KOPT-K1 (cell line): ENCODE measurements around the gene JAG2.

Source experiments
- H3K27ac ChIP-seq: fragments of 200-600 bp; sonication (generic); 2 replicates; pipeline ENCODE4 v1.5.1; 2016; ENCODE audit warnings: antibody characterized with exemption, mild to moderate bottlenecking, low read depth, low read length; ENCODE audit not compliant: poor library complexity, severe bottlenecking
- H3K36me3 ChIP-seq: fragments of 200-600 bp; sonication (generic); 2 replicates; pipeline ENCODE4 v1.5.1; 2017; ENCODE audit warnings: antibody characterized with exemption, mild to moderate bottlenecking, low read length, moderate library complexity; ENCODE audit not compliant: insufficient read depth
- H3K9me3 ChIP-seq: fragments of 200-600 bp; sonication (generic); 2 replicates; pipeline ENCODE4 v1.5.1; 2017; ENCODE audit warnings: antibody characterized with exemption, low read length, mild to moderate bottlenecking; ENCODE audit not compliant: insufficient read depth, poor library complexity, severe bottlenecking

Gene JAG2

GRCh38 chr14:105207460-105207901 is 38.9 kb upstream of the JAG2 start:
- no peaks in the 10 kb centered on the region; the same call in 1 of the 2 replicates for H3K36me3 ChIP-seq
- H3K27ac ChIP-seq = no peak overlapping the region
- H3K9me3 ChIP-seq = no peaks in the 10 kb centered on the region

- Histone ChIP-seq H3K27ac (no peak overlapping the region), H3K36me3 (no peaks in the 10 kb centered on the region; the same call in 1 of the 2 replicates), H3K9me3 (no peaks in the 10 kb centered on the region)
Observed at GRCh38 chr14:105206873-105207272, 38.3 kb upstream of the JAG2 start.

DNA sequence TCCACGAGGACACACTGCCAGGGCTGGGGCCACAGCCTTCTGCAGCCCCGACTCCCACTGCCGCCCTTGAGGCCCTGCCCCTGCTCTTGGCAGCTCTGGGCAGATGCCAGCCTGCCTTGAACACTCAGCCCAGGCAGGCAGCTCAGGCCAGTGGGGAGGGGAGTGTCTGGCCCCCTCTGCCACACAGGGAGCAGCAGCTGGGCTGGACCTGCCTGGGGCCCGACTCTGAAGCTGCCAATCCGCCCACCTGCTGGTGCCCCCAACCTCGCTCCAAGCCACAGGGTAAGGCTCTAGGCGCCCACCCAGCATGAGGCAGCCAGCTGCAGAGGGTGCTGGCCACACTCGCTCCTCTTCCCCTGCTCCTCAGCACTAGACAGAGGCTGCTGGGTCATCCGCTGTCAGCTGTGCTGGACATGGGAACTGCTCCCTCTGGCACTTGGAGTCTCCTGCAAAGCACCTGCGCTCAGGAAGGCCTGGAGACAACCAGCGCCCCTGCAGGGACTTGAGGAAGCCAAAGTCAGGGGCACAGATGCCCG is 37.2 kb upstream of the JAG2 start:
- no peaks in the 10 kb centered on the region; the same call in 1 of the 2 replicates for H3K36me3 ChIP-seq
- no peak overlapping the region for H3K27ac ChIP-seq
- H3K9me3 ChIP-seq = no peaks in the 10 kb centered on the region

GRCh38 chr14:105204931-105205672 is 36.5 kb upstream of the JAG2 start:
- Histone ChIP-seq H3K27ac (no peak overlapping the region), H3K36me3 (no peaks in the 10 kb centered on the region; the same call in 1 of the 2 replicates), H3K9me3 (no peaks in the 10 kb centered on the region)

- Histone ChIP-seq H3K9me3 (no peaks in the 10 kb centered on the region), H3K36me3 (no peaks in the 10 kb centered on the region; the same call in 1 of the 2 replicates), H3K27ac (no peak overlapping the region)
Observed at GRCh38 chr14:105204206-105204930, 35.8 kb upstream of the JAG2 start.

- Histone ChIP-seq H3K27ac (no peak overlapping the region), H3K9me3 (no peaks in the 10 kb centered on the region), H3K36me3 (no peaks in the 10 kb centered on the region)
Observed at GRCh38 chr14:105203701-105204100, 35.1 kb upstream of the JAG2 start.

DNA sequence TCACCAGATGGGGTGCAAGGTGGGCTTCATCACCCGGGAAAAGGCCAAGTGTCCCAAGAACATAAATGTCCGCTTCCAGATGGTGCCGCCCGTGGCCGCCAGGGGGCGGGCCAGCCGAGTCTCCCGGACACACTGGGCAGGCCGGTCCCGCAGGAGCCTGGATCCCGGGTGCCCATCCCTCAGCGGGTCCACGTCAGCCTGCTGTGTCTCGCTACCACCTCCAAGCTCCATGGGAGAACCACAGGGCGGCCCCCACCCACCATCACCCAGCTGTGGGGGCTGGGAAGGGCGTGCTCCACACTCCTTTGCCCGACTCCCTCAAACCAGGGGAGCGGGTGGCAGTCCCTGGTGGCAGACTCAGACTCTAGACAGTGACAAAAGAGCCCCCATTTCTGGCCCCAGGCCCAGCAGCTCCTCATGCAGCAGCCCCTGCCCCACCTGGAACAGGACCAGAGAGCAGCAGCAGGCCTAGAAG is 34.5 kb upstream of the JAG2 start:
- no peaks in the 10 kb centered on the region for H3K9me3 ChIP-seq
- H3K27ac ChIP-seq = no peak overlapping the region
- no peaks in the 10 kb centered on the region for H3K36me3 ChIP-seq

DNA sequence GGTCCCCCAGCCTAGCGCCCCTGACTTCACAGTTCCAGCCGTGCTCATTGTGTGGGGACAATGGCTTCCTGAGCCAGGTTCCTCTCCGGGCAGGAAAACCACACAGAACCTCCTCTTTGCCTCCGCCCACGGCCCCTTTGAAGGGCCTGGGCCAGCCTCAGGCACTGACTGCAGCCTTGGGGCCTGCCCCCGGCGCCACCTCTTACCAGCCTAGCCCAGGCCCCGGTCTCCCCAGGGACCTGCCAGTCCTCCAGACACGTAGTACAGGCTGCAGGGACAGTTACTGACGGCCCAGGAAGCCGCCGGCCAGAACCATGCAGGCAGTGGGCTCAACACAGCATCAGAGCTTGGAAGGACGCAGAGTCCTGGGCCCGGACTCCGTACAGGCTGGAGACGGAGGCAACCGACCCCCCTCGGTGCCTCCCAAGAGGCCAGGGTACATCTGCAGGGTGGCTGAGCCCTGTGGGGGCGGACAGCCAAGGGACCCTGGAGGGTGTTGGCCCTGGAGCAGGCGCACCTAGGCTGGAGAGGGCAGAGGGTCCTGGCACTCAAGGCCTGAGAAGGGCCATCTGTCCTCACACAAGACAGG is 33.4 kb upstream of the JAG2 start:
- H3K27ac ChIP-seq = no peak overlapping the region

DNA sequence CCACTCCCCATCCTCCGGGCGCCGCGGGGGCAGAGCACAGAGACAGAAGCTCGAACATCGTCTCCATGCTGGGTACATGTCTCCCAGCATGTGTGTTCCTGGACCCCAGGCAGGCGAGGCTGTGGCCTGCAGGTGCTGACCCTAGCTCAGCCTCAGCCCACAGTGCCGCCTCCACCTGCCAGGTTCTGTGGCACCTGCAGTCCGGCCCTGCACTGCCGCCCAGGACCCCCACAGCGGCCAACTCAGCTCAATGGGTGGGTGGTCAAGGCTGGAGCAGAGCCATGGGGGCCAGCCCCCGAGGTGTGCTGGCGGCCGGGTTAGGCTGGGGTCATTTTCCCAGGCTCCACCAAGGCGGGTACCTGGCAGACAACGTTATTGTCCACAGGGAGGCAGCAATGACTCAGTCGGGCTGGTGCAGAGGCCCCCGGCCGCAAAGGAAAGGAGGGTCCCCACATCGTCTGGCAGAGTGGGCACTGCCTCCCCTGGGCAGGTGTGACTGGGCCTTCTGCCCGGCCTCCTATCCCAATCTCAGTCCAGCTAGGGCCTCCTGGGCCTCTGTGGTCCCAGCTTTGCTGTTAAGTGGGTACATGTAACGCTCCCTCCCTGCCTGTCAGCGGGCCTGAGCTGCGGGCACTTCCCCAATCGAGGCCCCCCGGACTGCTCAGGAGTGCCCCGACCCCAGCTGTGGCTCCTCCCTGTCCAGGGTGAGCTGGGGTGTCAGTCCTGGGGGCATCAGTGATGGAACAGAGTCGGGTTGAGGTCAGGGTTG is 32.8 kb upstream of the JAG2 start:
- Histone ChIP-seq H3K9me3 (no peaks in the 10 kb centered on the region), H3K36me3 (no peaks in the 10 kb centered on the region), H3K27ac (no peak overlapping the region)

More for the DNA sequence above, 33.4 kb upstream of the JAG2 start:
- Histone ChIP-seq H3K36me3 (no peaks in the 10 kb centered on the region), H3K9me3 (no peaks in the 10 kb centered on the region)

GRCh38 chr14:105200641-105201040 is 32.1 kb upstream of the JAG2 start:
- Histone ChIP-seq H3K36me3 (no peaks in the 10 kb centered on the region), H3K9me3 (no peaks in the 10 kb centered on the region), H3K27ac (no peak overlapping the region)

DNA sequence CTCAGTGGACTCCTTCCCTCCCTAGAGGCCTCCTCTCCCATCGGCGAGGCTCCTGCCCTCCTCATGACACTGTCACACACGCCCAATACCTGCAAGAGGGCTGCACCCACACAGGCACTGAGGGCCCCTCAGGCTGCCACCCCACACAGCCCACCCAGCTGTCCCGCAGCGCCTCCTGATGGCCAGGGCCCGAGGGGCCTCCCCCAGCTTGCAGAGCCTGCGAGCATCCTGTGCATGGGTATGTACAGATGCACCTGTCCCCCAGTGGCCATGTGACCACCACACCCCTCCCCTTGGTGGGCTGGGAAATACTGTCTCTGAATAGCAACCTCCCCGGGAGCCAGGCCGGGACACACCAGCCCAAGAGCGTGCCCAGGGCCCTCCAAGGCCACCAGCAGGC is 31.5 kb upstream of the JAG2 start:
- Histone ChIP-seq H3K9me3 (no peaks in the 10 kb centered on the region), H3K36me3 (no peaks in the 10 kb centered on the region), H3K27ac (no peak overlapping the region)

DNA sequence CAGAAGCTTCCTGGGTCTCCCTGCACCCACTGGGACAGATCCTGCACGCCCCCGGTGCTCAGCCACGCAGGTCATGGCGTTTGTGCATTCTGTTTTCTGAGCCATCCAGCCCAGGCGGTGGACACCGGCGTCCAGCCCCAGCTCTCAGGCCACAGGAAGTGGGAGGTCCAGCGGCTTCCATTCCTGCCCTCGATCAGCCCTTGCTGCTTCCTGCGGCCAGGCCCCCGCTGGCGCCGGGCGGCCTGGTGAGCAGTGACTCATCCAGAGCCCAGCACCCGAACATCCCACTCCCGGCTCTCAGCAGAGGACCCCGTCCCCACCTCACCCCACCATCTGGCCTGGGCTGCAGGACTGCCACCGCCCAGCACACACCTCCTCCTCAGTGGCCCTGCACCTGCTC is 30.5 kb upstream of the JAG2 start:
- Histone ChIP-seq H3K27ac (no peak overlapping the region), H3K9me3 (no peaks in the 10 kb centered on the region), H3K36me3 (no peaks in the 10 kb centered on the region)

DNA sequence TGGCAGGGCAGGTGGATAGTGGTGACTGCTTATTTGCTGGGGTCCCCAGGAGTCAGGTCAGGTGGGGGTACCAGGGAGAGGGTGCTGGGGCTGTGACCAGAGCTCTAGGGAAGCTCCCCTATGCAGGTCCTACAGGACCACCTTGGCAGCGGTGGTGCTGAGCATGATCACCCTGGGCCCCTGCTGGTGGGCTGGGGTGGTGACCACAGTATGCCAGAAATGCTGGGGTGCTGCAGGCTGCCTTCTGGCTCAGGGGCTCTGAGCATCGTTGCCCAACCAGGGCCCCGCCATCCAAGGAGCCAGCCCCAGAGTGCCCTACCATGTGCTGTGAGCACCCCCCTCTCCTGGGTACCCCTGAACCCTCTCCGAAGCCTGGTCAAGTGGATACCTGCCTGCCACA is 30.0 kb upstream of the JAG2 start:
- Histone ChIP-seq H3K36me3 (no peaks in the 10 kb centered on the region), H3K9me3 (no peaks in the 10 kb centered on the region), H3K27ac (no peak overlapping the region)

GRCh38 chr14:105197211-105197641 is 28.6 kb upstream of the JAG2 start:
- no peak overlapping the region for H3K27ac ChIP-seq
- no peaks in the 10 kb centered on the region for H3K9me3 ChIP-seq
- no peaks in the 10 kb centered on the region for H3K36me3 ChIP-seq
